NCI-H1105 treated with DMSO at 0.1 percent for 48 hours (cell line): ENCODE data around the gene LEKR1.

Experiments used
- DNase-seq: peaks from one replicate; lab custom pipeline; 2025; lab: John Stamatoyannopoulos, UW

Gene LEKR1

GRCh38 chr3:157061265-157061664 is 235.1 kb downstream of the LEKR1 start:
- DNase-seq: no peak

- DNase-seq: no peak
Observed at GRCh38 chr3:157063469-157063868, 237.3 kb downstream of the LEKR1 start.

DNA sequence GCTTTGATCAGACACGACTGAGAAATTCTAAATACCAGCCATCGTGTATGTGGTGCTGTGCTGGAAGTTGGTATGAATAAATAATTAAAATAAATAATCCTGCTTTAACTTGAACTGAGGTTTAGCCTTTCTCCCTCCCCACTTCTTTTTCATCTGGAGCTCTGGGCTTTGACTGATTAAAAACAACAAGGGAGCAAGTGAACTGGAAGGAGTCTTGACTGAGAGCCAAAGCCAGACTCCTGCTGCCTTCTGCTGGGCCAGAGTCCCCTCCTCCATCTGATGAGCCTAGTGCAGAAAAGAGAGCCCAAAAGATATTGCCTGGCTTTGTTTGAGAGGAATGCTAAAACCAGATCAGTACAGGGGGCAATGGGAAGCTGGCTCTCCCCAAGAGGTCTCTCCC is 237.8 kb downstream of the LEKR1 start:
- no peak for DNase-seq

DNA sequence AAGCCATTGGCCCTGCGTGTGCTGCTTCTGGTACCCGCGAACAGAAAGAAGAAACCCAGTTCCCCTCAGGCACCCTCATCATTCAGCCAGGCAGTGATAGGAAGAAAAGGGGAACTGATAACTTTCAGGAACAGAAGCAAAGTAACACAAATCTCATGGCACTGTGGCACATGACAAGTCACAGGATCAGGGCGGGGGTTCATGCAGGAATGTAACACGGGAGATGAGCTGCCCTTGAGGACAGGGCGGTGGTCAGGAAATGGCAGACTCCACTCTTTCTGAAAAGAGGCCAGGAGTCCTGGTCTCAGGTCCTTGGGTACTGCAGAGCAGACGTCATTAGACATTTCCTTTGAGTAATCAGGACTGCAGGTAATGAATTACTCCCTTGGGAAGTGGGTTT is 238.2 kb downstream of the LEKR1 start:
- no peak for DNase-seq

DNA sequence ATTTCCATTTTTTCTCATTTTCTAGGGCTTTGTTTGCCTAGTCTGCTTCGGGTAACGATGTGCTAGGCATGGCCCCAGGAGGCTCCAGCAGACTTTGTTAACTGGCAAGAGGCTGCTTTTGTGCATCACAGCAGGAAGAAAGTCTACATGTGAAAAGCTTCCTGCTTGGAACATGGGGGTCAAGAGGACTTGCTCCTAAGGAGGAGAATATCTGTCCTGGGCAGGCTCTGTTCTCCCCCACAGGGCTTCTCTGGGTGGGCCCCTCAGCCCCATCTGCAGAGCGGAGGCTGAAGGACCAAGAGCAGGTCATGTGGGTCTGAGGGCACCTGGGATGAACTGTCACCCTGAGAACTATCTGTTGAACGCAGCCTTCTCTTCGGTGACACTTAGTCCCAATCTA is 239.0 kb downstream of the LEKR1 start:
- DNase-seq: no peak

GRCh38 chr3:157066335-157067098 is 240.4 kb downstream of the LEKR1 start:
- no peak for DNase-seq

DNA sequence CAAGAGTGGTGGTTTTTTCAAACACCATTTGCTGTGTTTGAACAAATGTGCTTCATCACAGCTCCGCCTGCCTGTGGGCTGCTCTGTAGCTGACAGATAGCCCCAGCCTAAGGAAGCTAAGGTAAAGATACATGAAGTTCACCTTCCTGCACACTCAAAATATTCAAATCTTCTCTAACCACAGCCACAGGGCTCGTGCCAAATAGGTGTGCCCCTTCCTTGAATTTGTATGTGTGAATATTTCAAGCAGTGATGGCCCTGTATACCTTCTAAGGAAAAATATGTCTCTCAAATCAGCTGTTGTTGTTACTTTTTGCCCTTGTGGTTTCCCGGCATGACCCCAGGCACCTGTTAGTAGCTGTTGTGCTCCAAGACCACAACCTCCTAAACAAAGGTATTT is 241.0 kb downstream of the LEKR1 start:
- no peak for DNase-seq

GRCh38 chr3:157069406-157069805 is 243.3 kb downstream of the LEKR1 start:
- DNase-seq: no peak

DNA sequence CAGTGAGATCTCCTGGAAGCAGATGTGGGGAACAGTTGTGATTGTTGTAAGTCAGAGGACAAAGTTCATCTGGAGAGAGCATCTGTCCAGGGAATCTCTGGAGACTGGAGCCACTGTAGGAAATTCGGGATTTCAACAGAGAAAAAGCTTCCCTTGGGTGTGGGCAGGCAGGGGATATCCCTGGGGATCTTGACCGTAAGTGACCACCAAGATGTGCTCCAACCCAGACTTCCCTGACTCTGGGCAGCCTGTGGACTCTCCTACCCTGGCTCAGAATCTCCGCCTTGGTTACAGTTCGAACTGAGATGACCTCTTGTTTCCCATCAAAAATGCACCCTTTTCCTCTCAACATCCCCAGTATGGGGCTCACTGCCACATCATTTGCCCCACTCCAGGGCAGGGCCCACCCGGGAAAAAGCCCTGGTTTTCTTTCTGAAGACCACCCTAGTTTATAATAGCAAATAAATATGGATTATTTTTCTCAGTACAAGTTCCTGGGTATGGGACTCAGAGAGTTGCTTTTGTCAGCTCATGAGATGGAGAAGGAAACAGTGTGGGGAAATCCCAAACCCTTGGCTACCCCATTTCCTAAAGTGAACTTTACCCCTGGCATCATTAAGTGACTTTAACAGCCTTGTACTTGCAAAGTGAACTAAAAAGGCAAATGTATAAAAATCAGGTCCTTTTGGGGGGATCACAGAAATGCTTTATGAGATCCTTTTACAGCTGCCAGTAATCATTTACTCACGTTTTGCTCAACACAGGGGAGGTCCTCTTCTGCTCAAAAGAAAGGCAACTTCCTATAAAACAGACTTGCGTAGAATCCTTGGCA is 243.9 kb downstream of the LEKR1 start:
- no peak for DNase-seq

DNA sequence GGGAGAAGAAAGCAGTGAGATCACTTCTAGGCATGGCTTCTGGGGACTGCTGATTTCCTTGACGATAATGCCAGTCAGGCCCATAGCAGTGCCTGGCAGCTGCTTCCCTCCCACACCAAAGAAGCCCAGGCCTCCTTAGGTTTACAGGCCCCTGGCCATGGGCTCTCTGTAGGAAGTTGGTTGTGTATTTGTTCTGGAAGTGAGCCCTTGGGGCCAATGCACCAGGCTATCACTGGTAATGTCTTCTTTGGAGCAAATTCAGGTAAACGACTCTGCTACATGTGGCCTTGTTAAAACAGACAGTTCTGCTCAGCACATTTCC is 244.5 kb downstream of the LEKR1 start:
- no peak for DNase-seq

GRCh38 chr3:157071744-157072525 is 245.8 kb downstream of the LEKR1 start:
- DNase-seq: no peak

GRCh38 chr3:157073810-157074209 is 247.7 kb downstream of the LEKR1 start:
- DNase-seq: no peak

GRCh38 chr3:157074490-157074889 is 248.3 kb downstream of the LEKR1 start:
- DNase-seq: no peak

DNA sequence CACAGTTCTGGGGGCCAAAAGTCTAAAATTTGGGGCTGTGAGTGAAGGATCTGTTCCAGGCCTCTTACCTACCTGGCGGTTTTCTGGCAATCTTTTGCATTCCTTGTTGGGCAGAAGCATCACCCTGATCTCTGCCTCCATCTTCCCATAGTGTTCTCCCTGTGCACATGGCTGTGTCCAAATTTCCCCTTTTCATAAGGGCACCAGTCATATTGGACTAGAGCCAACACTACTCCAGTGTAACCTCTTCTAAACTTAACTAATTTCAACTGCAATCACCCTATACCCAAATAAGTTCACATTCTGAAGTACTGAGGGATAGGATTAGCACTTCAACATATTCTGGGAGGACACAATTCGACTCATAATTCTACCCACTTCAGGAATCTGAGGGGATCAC is 248.8 kb downstream of the LEKR1 start:
- DNase-seq: no peak

DNA sequence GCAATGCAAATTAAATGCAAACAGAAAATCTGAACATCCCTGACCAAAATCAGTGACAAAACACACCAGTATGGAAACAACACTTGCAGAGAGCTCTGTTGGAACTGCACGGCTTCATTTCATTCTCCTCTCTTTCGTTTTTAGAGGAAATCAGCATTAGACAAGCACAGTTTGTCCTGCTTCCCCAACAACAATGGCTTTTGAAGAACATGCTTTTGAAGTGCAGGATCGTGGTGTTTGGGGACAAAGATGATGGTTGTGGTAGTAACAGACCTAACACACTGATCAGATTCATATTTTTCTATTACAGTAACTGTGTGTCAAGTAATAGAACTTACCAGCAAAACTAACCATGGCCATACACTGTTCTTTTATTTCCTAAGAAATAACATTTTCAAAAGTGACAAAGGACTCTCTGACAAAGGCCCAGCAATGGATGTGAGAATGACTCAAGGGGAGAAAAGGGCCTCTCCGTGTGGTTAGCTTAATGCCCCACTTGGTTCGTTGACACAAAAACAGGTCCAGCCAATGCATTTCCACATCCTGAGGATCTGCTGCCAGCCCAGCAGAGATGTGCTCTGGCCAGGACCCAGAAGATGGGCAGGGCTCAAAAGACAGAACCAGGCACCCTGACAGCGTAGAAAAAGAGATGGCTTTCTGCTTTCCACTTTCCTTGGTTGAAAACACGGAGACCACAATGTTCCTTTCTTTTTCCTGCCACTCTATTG is 249.7 kb downstream of the LEKR1 start:
- DNase-seq: no peak

- DNase-seq: no peak
Observed at GRCh38 chr3:157077565-157077991, 251.4 kb downstream of the LEKR1 start.

GRCh38 chr3:157078131-157078810 is 252.1 kb downstream of the LEKR1 start:
- no peak for DNase-seq

- DNase-seq: no peak
Observed at GRCh38 chr3:157078811-157079185, 252.6 kb downstream of the LEKR1 start.

DNA sequence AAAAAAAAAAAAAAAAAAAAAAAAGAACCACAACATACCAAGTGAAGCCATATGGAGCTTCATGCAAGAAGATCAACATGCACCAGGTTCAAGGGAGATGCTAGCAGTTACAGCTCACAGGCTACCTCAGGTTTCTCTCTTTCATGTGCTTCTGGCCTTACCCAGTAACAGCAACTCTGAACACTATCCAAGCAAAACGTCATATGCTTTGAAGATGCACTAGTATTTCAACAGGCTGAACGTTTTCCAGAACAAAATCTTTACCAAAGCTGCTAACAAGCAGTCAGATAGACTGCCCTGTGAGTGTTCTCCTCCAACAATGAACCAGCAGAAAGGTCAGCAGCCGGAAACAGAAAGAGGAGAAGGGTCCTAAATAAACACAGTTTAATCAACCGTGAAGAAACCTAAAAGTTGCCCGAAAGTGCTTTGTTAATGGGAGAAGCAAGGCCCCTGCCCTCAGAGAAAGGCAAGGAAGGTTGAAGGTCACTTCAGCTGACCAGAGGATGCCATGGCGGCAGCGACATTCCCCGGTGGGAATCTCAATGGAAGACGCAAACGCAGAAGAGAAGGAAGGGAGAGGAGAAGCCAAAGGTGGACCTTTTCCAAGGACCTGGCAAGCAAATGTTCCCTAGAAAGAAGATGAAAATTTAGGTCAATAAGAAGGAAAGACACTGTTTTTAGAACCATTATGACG is 253.7 kb downstream of the LEKR1 start:
- DNase-seq: no peak

DNA sequence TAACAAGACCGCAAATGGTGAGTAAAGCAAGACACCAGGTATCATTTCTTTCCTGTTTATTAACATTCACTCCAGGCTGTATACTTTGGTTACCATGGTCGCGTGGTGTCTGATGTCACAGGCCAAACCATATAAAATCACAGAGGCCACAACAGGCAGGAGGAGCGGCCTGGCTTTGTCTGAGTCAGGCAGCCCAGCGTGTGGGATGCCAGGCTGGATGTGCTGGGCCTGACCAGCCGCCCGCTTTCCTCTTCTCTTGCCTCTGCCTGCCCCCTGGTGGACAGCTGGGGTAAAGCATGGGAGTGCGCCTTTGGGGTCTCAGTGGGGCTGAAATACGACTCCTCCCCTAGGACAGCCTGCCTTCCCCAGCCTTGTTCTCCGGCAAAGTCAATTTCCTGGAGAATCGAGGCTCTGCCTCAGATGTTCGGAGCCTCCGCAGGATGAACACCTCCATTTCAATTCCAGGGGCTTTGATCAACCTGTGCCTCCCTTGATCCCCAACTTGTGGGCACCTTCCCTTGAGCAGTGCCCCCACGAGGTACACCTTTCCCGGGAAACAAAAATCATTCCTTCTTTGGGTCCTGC is 255.6 kb downstream of the LEKR1 start:
- no peak for DNase-seq
